SK-N-MC (cell line): ENCODE results near the gene ADGRB2.
A peak's percentile ranks its signal among the peaks of the same experiment; 100 is the strongest.

Experiments
- DNase-seq: peaks from one replicate; pipeline ENCODE4 v3.0.0-alpha.2; 2011; ENCODE audit warnings: low read depth, low spot score
- H3K27ac ChIP-seq: fragments of 200-600 bp; sonication (generic); 2 replicates; pipeline ENCODE4 v1.5.1; 2016; ENCODE audit warnings: mixed run types
- H3K36me3 ChIP-seq: fragments of 200-600 bp; sonication (generic); 2 replicates; pipeline ENCODE4 v1.6.1; 2017; ENCODE audit warnings: antibody characterized with exemption, low read length, mixed read lengths; ENCODE audit not compliant: insufficient read depth
- H3K4me3 ChIP-seq: fragments of 200-600 bp; sonication (generic); 2 replicates; pipeline ENCODE4 v1.5.1; 2016
- H3K9ac ChIP-seq: fragments of 200-600 bp; sonication (generic); 2 replicates; pipeline ENCODE4 v1.8.0; 2017; ENCODE audit warnings: mixed run types, mixed read lengths; ENCODE audit not compliant: insufficient read length
- H3K9me3 ChIP-seq: fragments of 200-600 bp; sonication (generic); 2 replicates; pipeline ENCODE4 v1.6.1; 2017; ENCODE audit warnings: low read depth, mild to moderate bottlenecking, antibody characterized with exemption, low read length, moderate library complexity, mixed read lengths
- EZH2 ChIP-seq: fragments of 200-600 bp; sonication (generic); IDR thresholded peaks from one replicate; pipeline ENCODE4 v1.6.1; 2017; ENCODE audit warnings: antibody characterized with exemption
- FOXP2 ChIP-seq: optimal IDR thresholded peaks from 2 replicates; pipeline ENCODE3; 2011; ENCODE audit warnings: mild to moderate bottlenecking, moderate library complexity; ENCODE audit not compliant: insufficient read depth; ENCODE audit errors: extremely low read length, control extremely low read depth
- POLR2AphosphoS5 ChIP-seq: IDR thresholded peaks from 2 replicates; pipeline ENCODE4 v1.6.1; 2012; ENCODE audit warnings: mild to moderate bottlenecking, low read depth, low read length, borderline replicate concordance

The ADGRB2 gene

DNA sequence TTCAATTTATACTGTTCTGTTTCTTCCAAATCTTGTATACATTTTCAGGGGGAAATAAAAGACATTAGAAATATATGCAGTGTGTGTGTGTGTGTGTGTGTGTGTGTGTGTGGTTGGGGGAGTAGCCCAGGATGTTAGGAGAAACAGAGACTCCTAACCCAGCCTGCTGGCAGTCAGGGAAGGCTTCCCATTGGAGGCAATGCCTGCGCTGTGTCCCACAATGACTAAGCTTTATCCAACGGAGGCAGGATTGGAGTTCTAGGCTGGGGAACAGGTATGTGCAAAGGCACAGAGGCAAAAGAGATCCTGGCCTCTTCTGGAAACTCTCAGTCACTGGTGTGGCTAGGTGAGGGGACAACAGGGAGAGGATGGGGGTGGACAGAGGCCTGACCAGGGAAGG lies 16.5 kb upstream of the ADGRB2 start:
- no peak for DNase-seq
- Histone ChIP-seq H3K9me3 (no peaks in the 10 kb centered on the region), H3K4me3 (no peak overlapping the region), H3K9ac (no peak overlapping the region), H3K36me3 (no peaks in the 10 kb centered on the region), H3K27ac (no peak overlapping the region)
- TF ChIP-seq FOXP2: no peak
- no peak for TF ChIP-seq POLR2AphosphoS5
- TF ChIP-seq EZH2: no peak

DNA sequence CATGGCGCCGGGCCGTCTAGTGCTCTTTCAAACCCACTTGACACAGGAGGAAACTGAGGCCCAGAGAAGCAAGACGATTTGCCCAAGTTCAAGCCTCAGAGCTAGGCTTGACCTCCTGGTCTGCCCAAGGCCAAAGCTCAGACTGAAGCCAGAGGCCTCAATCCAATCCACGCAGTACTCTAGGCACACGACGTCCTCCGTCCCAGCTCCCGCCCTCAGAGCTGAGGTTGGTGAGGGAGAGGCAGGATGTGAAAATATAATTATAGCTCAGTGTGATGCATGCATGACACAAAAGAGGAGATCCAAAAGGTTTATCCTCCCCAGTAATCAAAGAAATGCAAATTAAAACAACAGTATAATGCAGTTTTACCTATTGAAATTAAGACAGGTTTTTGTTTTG lies 15.5 kb upstream of the ADGRB2 start:
- H3K27ac ChIP-seq: peak overlapping the region; percentile 33; the same call in 1 of the 2 replicates

DNA sequence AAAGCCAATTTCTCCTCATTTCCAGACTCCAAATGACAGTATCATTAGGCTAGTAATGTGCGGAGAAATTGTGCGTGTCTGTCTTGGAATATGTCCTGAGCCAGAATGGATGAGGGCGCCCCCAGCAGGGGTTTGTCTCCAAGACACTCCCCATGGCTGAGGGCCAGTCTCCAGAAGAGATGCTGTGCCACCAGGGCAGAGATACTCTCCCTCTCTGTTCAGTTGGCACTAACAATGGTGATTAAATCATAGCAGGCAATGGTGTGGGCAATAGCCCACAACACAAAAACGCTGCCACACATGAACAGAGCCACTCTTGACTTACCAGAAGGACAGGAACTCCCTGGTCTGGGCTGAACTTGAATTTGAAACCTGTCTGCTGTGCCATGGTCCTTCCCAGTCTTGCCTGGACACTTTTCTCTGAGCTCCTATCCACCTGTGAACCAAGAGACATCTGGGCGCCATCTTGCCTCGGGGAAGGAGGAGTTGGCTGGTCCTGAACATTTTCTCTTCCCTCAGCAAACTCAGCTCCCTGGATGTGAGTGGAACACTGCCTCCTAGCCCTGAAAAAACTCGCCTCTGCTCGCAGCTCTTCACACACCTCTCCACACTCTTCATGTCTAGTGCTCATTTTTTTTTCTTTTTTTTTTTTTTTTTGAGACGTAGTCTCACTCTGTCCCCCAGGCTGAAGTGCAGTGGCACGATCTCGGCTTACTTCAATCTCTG lies 14.8 kb upstream of the ADGRB2 start:
- TF ChIP-seq POLR2AphosphoS5 (no peak), EZH2 (no peak), FOXP2 (no peak)
- Histone ChIP-seq H3K9ac (no peak overlapping the region), H3K36me3 (no peaks in the 10 kb centered on the region), H3K4me3 (no peak overlapping the region), H3K27ac (no peak overlapping the region), H3K9me3 (no peaks in the 10 kb centered on the region)
- DNase-seq: no peak

More for the DNA sequence above, 15.5 kb upstream of the ADGRB2 start:
- Histone ChIP-seq H3K36me3 (no peaks in the 10 kb centered on the region), H3K4me3 (no peak overlapping the region), H3K9ac (no peak overlapping the region), H3K9me3 (no peaks in the 10 kb centered on the region)
- DNase-seq: no peak
- no peak for TF ChIP-seq FOXP2
- no peak for TF ChIP-seq POLR2AphosphoS5
- no peak for TF ChIP-seq EZH2

DNA sequence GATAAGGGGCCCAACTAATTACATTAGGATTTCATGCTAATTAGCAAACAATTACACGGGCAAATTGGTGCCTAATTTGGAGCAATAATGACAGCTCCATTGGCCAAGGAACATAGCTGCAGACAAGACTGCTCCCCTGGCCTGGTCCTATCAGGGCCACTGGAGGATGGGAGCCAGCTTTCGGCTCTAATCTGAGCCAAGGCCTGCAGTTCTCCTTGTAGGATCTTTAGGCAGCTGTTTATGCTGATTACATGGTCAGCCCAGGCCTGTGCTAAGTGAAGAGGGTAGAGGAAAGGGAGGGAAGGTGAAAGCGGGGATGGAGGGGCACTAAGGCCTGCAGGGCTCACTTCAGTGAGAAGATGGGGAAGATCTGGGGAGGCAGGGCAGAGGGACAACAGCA lies 12.4 kb upstream of the ADGRB2 start:
- H3K4me3 ChIP-seq: no peak overlapping the region
- no peak for DNase-seq
- no peak overlapping the region for H3K9ac ChIP-seq
- H3K9me3 ChIP-seq: no peaks in the 10 kb centered on the region
- no peaks in the 10 kb centered on the region for H3K36me3 ChIP-seq
- no peak for TF ChIP-seq POLR2AphosphoS5
- no peak for TF ChIP-seq FOXP2
- TF ChIP-seq EZH2: no peak
- no peak overlapping the region for H3K27ac ChIP-seq

DNA sequence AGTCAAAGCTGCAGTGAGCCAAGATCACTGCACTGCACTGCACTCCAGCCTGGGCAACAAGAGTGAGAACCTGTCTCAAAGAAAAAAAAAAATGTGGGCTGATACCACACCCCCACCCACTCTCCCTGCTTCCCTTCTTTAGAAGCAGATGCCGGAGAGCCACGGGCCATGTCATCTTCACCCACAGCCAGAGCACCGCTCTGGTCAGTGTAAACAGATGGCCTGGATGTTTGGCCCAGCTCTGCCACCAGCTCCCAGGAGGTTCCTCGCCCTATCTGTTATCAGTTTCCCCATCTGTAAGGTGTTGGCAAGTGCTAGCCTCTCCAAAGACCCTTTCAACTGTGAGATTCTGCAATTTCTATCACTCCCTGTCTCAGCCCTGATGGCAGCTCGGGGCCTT lies 11.9 kb upstream of the ADGRB2 start:
- no peak for TF ChIP-seq POLR2AphosphoS5
- TF ChIP-seq EZH2: no peak
- no peak for TF ChIP-seq FOXP2
- no peak overlapping the region for H3K9ac ChIP-seq
- no peaks in the 10 kb centered on the region for H3K9me3 ChIP-seq
- no peak overlapping the region for H3K4me3 ChIP-seq
- H3K27ac ChIP-seq: no peak overlapping the region
- H3K36me3 ChIP-seq: no peaks in the 10 kb centered on the region
- DNase-seq: no peak

DNA sequence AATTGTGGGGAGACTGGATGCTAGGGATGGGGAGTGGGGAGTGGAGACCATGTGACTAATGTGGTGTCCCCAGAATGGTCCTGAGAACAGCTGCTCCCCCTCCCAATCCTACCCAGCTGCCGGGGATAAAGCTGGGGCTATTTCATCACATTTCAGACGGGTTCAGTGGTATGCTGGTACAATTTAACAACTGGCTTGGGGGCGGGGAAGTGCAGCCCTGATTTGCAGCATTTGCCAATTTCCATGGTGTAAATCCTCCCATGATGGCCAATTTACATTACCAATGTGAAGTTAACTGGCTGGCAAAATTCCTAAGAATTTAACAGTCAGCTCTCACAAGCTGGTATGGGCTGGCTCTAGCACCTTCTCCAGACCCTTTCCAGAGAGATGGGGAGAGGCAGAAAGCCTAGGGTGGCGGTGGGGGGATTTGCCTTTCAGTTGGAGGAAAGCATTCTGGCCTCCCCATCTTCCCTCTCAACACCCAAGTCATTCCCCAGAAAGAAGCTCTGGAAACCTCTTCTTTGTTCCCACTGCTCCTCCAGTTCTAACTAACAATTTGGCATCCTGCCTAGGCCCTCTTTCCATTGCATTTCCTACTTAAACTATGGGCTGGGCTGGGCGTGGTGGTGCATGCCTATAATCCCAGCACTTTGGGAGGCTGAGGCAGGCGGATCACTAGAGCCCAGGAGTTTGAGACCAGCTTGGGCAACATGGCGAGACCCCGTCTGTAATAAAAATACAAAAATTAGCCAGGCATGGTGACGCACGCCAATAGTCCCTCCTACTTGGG lies 11.3 kb upstream of the ADGRB2 start:
- H3K27ac ChIP-seq: no peak overlapping the region
- H3K36me3 ChIP-seq: no peaks in the 10 kb centered on the region
- TF ChIP-seq FOXP2 (no peak), POLR2AphosphoS5 (no peak), EZH2 (no peak)

DNA sequence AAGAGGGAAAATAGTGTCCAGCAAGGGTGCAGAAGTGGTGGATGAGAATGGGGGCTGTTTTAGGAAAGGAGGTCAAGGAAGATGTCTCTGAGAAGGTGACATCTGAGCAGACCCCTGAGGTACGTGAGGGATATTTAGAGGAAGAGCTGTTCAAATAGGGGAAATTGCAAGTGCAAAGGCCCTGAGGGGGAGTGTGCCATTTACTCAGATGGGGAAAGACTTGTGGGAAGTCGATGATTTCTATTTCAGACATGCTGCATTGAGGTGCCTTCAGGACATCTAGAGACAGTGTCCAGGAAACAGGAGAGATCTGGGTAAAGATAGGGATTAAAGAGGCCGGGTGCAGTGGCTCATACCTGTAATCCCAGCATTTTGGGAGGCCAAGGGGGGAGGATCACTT lies 10.4 kb upstream of the ADGRB2 start:
- TF ChIP-seq POLR2AphosphoS5 (no peak), EZH2 (no peak), FOXP2 (no peak)
- Histone ChIP-seq H3K9ac (no peak overlapping the region), H3K9me3 (no peaks in the 10 kb centered on the region), H3K36me3 (no peaks in the 10 kb centered on the region), H3K27ac (no peak overlapping the region), H3K4me3 (no peak overlapping the region)
- DNase-seq: no peak

More for the DNA sequence above, 11.3 kb upstream of the ADGRB2 start:
- no peak overlapping the region for H3K9ac ChIP-seq
- no peak for DNase-seq
- H3K9me3 ChIP-seq: no peaks in the 10 kb centered on the region
- H3K4me3 ChIP-seq: no peak overlapping the region

DNA sequence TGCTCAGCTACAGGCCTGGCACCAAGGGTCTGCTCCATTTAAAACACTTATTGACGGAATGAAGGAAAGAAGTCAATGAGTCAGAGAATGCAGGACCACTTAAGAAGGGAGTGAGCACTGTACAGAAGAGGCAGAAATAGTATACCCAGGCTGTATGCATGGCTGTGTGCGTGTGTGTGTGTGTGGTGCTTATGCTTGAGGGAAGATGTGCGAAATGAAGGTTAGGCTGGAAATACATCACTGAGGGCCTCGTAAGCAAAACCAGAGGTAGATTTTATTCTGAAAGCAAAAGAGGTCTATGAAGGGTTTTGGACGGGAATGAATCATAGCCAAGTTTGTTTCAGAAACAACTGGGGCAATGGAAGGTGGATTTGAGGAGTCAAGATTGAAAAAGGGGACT lies 9.7 kb upstream of the ADGRB2 start:
- no peaks in the 10 kb centered on the region for H3K36me3 ChIP-seq
- TF ChIP-seq POLR2AphosphoS5 (no peak), EZH2 (no peak), FOXP2 (no peak)
- no peak for DNase-seq
- no peaks in the 10 kb centered on the region for H3K9me3 ChIP-seq
- no peak overlapping the region for H3K27ac ChIP-seq
- no peak overlapping the region for H3K4me3 ChIP-seq
- no peak overlapping the region for H3K9ac ChIP-seq
